Lower leg skin (tissue), 4 donors: ENCODE data around the gene WFDC1. TPM values are rescaled to one million over a fixed set of nuclear protein-coding genes. Genes with fewer than 3 reads are reported as not detected.

Experiments
- DNase-seq, 2 donors: peaks; one replicate each; pipeline ENCODE4 v3.0.0-alpha.2; 2019; ENCODE audit warnings: low spot score in 2 of 2
- H3K4me3 ChIP-seq: fragments of 200-600 bp; sonication (generic); 2 replicates; pipeline ENCODE4 v1.5.1; 2017; ENCODE audit warnings: mild to moderate bottlenecking, low read depth; ENCODE audit not compliant: poor library complexity, severe bottlenecking
- CTCF ChIP-seq, 3 donors: fragments of 450-650 bp; IDR thresholded peaks; one replicate each; pipeline ENCODE4 v1.5.1; 2016; ENCODE audit warnings: antibody characterized with exemption in 3 of 3, mild to moderate bottlenecking in 3 of 3, moderate library complexity in 2 of 3
- POLR2A ChIP-seq, 2 donors: fragments of 450-650 bp; IDR thresholded peaks; one replicate each; pipeline ENCODE4 v1.6.1; 2016 to 2017; ENCODE audit warnings: antibody characterized with exemption in 2 of 2, mild to moderate bottlenecking in 1 of 2, moderate library complexity in 1 of 2
- WGBS, 2 donors: methylation state at CpG; one replicate each; pipeline ENCODE4 v1.1.5; 2018; 5-methylcytosine and 5-hydroxymethylcytosine counted together
- intact Hi-C: fragments of 100-400 bp; cut with DNase I; formaldehyde crosslinking; loops from one replicate; pipeline ENCODE4 v1.15.0; 2023; ENCODE audit warnings: low total_unique reads
- total RNA-seq, 4 donors: library from RNA; depleted of rRNA; stranded (reverse); fragments of >200 nt; gene quantifications; one replicate each; pipeline ENCODE4 v1.1.0, GENCODE V29; 2016

WFDC1 gene
- total RNA-seq, 4 donors from 2014 or later: 0.91 to 2.2 (median 1.3) TPM; not detected in 1

GRCh38 chr16:84315422-84315821 is 20.7 kb downstream of the WFDC1 start:
- intact Hi-C loops: no loop called here
- no peak overlapping the region for H3K4me3 ChIP-seq
- no peak for DNase-seq
- WGBS, 2 donors: 62 to 66% methylated on average over 5 of the region's 5 CpGs
- TF ChIP-seq CTCF (IDR thresholded peaks at IDR 0.05): no peak
- TF ChIP-seq POLR2A (IDR thresholded peaks at IDR 0.05): no peak

GRCh38 chr16:84318091-84318975 is 23.7 kb downstream of the WFDC1 start:
- no peak for DNase-seq
- intact Hi-C loops: no loop called here
- H3K4me3 ChIP-seq: no peak overlapping the region
- TF ChIP-seq POLR2A (IDR thresholded peaks at IDR 0.05): no peak
- WGBS, 2 donors: 78 to 93% methylated on average over 18 to 19 of the region's 19 CpGs

- DNase-seq: no peak
- 93 to 94% methylated on average over 18 to 24 of the region's 24 CpGs for WGBS, 2 donors
- intact Hi-C loops: no loop called here
- TF ChIP-seq POLR2A (IDR thresholded peaks at IDR 0.05): no peak
- no peak for TF ChIP-seq CTCF (IDR thresholded peaks at IDR 0.05)
- no peak overlapping the region for H3K4me3 ChIP-seq
These were observed 24.6 kb downstream of the WFDC1 start for GRCh38 chr16:84319146-84319760.

- TF ChIP-seq CTCF (IDR thresholded peaks at IDR 0.05) (no peak), POLR2A (IDR thresholded peaks at IDR 0.05) (no peak)
These were observed 25.8 kb downstream of the WFDC1 start for GRCh38 chr16:84320511-84320910.

GRCh38 chr16:84321932-84322331 is 27.3 kb downstream of the WFDC1 start:
- WGBS, 2 donors: 36 to 38% methylated on average over 4 of the region's 4 CpGs
- TF ChIP-seq POLR2A (IDR thresholded peaks at IDR 0.05) (no peak), CTCF (IDR thresholded peaks at IDR 0.05) (no peak)
- H3K4me3 ChIP-seq: no peak overlapping the region
- intact Hi-C loops: no loop called here
- DNase-seq: no peak

More at GRCh38 chr16:84320511-84320910, 25.8 kb downstream of the WFDC1 start:
- WGBS, 2 donors: 75 to 76% methylated on average over 5 of the region's 5 CpGs
- no peak overlapping the region for H3K4me3 ChIP-seq
- intact Hi-C loops: no loop called here
- DNase-seq: no peak

- H3K4me3 ChIP-seq: no peak overlapping the region
- intact Hi-C loops: no loop called here
- no peak for DNase-seq
- no peak for TF ChIP-seq CTCF (IDR thresholded peaks at IDR 0.05)
- no peak for TF ChIP-seq POLR2A (IDR thresholded peaks at IDR 0.05)
- WGBS, 2 donors: 64 to 65% methylated on average over 4 of the region's 4 CpGs
These were observed 28.1 kb downstream of the WFDC1 start for GRCh38 chr16:84322749-84323148.
